ENCODE data around the gene DSG4.

DSG4 gene

GRCh38 chr18:31441493-31441892 lies 64.9 kb downstream of the DSG4 start:
- no peaks in the 10 kb centered on the region for H3K36me3 ChIP-seq (replicated peaks; ENCODE audit: low read depth, low read length)
- H3K9ac ChIP-seq (ENCODE audit: low read length), result no peak overlapping the region
- H4K20me1 ChIP-seq (ENCODE audit: insufficient read depth, low read length), result no peaks in the 10 kb centered on the region
- TF ChIP-seq CTCF (IDR thresholded peaks at IDR 0.05; ENCODE audit: low read depth, low read length) (no peak), EZH2phosphoT487 (IDR thresholded peaks at IDR 0.05; ENCODE audit: low read depth) (no peak)
- no peaks in the 10 kb centered on the region for H3K9me3 ChIP-seq (ENCODE audit: insufficient read depth, low read length)
- no peak overlapping the region for H3K27ac ChIP-seq (ENCODE audit: low read length)
- H3K79me2 ChIP-seq (ENCODE audit: low read length), result no peaks in the 10 kb centered on the region
- H2AFZ ChIP-seq (ENCODE audit: low read depth, low read length), result no peak overlapping the region
- H3K4me1 ChIP-seq (ENCODE audit: low read length), result no peaks in the 10 kb centered on the region
- H3K4me3 ChIP-seq (ENCODE audit: low read length), result no peak overlapping the region
- H3K27me3 ChIP-seq (ENCODE audit: low read depth, low read length), result no peaks in the 10 kb centered on the region
- no peak overlapping the region for H3K4me2 ChIP-seq (ENCODE audit: low read length)

GRCh38 chr18:31444142-31444541 lies 67.6 kb downstream of the DSG4 start:
- H3K79me2 ChIP-seq (ENCODE audit: low read length), result no peaks in the 10 kb centered on the region
- no peaks in the 10 kb centered on the region for H3K4me1 ChIP-seq (ENCODE audit: low read length)
- H3K9ac ChIP-seq (ENCODE audit: low read length), result no peak overlapping the region
- H3K27me3 ChIP-seq (ENCODE audit: low read depth, low read length), result no peaks in the 10 kb centered on the region
- no peak overlapping the region for H3K27ac ChIP-seq (ENCODE audit: low read length)
- H3K9me3 ChIP-seq (ENCODE audit: insufficient read depth, low read length), result no peaks in the 10 kb centered on the region
- no peak overlapping the region for H3K4me2 ChIP-seq (ENCODE audit: low read length)
- H3K36me3 ChIP-seq (replicated peaks; ENCODE audit: low read depth, low read length), result no peaks in the 10 kb centered on the region
- TF ChIP-seq EZH2phosphoT487 (IDR thresholded peaks at IDR 0.05; ENCODE audit: low read depth) (no peak), CTCF (IDR thresholded peaks at IDR 0.05; ENCODE audit: low read depth, low read length) (no peak)
- no peak overlapping the region for H3K4me3 ChIP-seq (ENCODE audit: low read length)
- no peaks in the 10 kb centered on the region for H4K20me1 ChIP-seq (ENCODE audit: insufficient read depth, low read length)
- H2AFZ ChIP-seq (ENCODE audit: low read depth, low read length), result no peak overlapping the region

GRCh38 chr18:31445908-31446307 lies 69.3 kb downstream of the DSG4 start:
- no peak overlapping the region for H3K9ac ChIP-seq (ENCODE audit: low read length)
- no peak overlapping the region for H3K4me3 ChIP-seq (ENCODE audit: low read length)
- no peaks in the 10 kb centered on the region for H3K27me3 ChIP-seq (ENCODE audit: low read depth, low read length)
- H4K20me1 ChIP-seq (ENCODE audit: insufficient read depth, low read length), result no peaks in the 10 kb centered on the region
- no peak overlapping the region for H3K27ac ChIP-seq (ENCODE audit: low read length)
- H3K4me1 ChIP-seq (ENCODE audit: low read length), result no peaks in the 10 kb centered on the region
- no peaks in the 10 kb centered on the region for H3K36me3 ChIP-seq (replicated peaks; ENCODE audit: low read depth, low read length)
- H3K4me2 ChIP-seq (ENCODE audit: low read length), result no peak overlapping the region
- TF ChIP-seq CTCF (IDR thresholded peaks at IDR 0.05; ENCODE audit: low read depth, low read length) (no peak), EZH2phosphoT487 (IDR thresholded peaks at IDR 0.05; ENCODE audit: low read depth) (no peak)
- H3K79me2 ChIP-seq (ENCODE audit: low read length), result no peaks in the 10 kb centered on the region
- H2AFZ ChIP-seq (ENCODE audit: low read depth, low read length), result no peak overlapping the region
- H3K9me3 ChIP-seq (ENCODE audit: insufficient read depth, low read length), result no peaks in the 10 kb centered on the region

- Histone ChIP-seq H3K4me2 (ENCODE audit: low read length) (no peak overlapping the region), H3K79me2 (ENCODE audit: low read length) (no peaks in the 10 kb centered on the region), H3K27ac (ENCODE audit: low read length) (no peak overlapping the region), H3K9ac (ENCODE audit: low read length) (no peak overlapping the region), H2AFZ (ENCODE audit: low read depth, low read length) (no peak overlapping the region), H3K4me3 (ENCODE audit: low read length) (no peak overlapping the region), H3K9me3 (ENCODE audit: insufficient read depth, low read length) (no peaks in the 10 kb centered on the region), H3K27me3 (ENCODE audit: low read depth, low read length) (no peaks in the 10 kb centered on the region), H3K36me3 (replicated peaks; ENCODE audit: low read depth, low read length) (no peaks in the 10 kb centered on the region), H3K4me1 (ENCODE audit: low read length) (no peaks in the 10 kb centered on the region), H4K20me1 (ENCODE audit: insufficient read depth, low read length) (no peaks in the 10 kb centered on the region)
- TF ChIP-seq EZH2phosphoT487 (IDR thresholded peaks at IDR 0.05; ENCODE audit: low read depth) (no peak), CTCF (IDR thresholded peaks at IDR 0.05; ENCODE audit: low read depth, low read length) (no peak)
Measured at GRCh38 chr18:31446854-31447253, 70.3 kb downstream of the DSG4 start.

Measured in OCI-LY3 (cell line).